ENCODE measurements around the gene MFSD6. TPM values are rescaled to one million over a fixed set of nuclear protein-coding genes. Genes with fewer than 3 reads are reported as not detected.

Gene MFSD6
- total and polyA plus RNA-seq, 2 donors from 2014 or later: 12.3 to 33.9 TPM

- no peaks in the 10 kb centered on the region for H3K9me3 ChIP-seq (ENCODE audit: control insufficient read depth in 2 of 3, insufficient read depth in 1 of 3, low read length in 3 of 3)
- TF ChIP-seq CTCF (IDR thresholded peaks at IDR 0.05; ENCODE audit: borderline replicate concordance, extremely low read depth, insufficient read depth): no peak
- H3K4me3 ChIP-seq (ENCODE audit: low read length in 3 of 3): no peak overlapping the region
- no peak overlapping the region for H3K27ac ChIP-seq (ENCODE audit: low read depth in 2 of 2, low read length in 2 of 2)
- H3K36me3 ChIP-seq (ENCODE audit: control insufficient read depth in 2 of 3, insufficient read depth in 3 of 3, low read length in 3 of 3): no peaks in the 10 kb centered on the region
- H3K4me1 ChIP-seq (ENCODE audit: control insufficient read depth in 2 of 3, insufficient read depth in 2 of 3, low read depth in 1 of 3, low read length in 3 of 3): no peaks in the 10 kb centered on the region
- intact Hi-C loops (cut with DNase I): no loop called here
- FAIRE-seq (no peak), DNase-seq (no peak)
- H3K9ac ChIP-seq (ENCODE audit: low read length in 3 of 3): no peak overlapping the region
- no peaks in the 10 kb centered on the region for H3K27me3 ChIP-seq (ENCODE audit: control insufficient read depth, insufficient read depth, low read length)
Measured at GRCh38 chr2:190524928-190525327, 116.8 kb downstream of the MFSD6 start.

GRCh38 chr2:190526105-190526750 is 118.1 kb downstream of the MFSD6 start:
- Histone ChIP-seq H3K4me3 (ENCODE audit: low read length in 3 of 3) (no peak overlapping the region), H3K9me3 (ENCODE audit: control insufficient read depth in 2 of 3, insufficient read depth in 1 of 3, low read length in 3 of 3) (no peaks in the 10 kb centered on the region), H3K9ac (ENCODE audit: low read length in 3 of 3) (no peak overlapping the region), H3K27ac (ENCODE audit: low read depth in 2 of 2, low read length in 2 of 2) (no peak overlapping the region), H3K4me1 (ENCODE audit: control insufficient read depth in 2 of 3, insufficient read depth in 2 of 3, low read depth in 1 of 3, low read length in 3 of 3) (no peaks in the 10 kb centered on the region), H3K27me3 (ENCODE audit: control insufficient read depth, insufficient read depth, low read length) (no peaks in the 10 kb centered on the region), H3K36me3 (ENCODE audit: control insufficient read depth in 2 of 3, insufficient read depth in 3 of 3, low read length in 3 of 3) (no peaks in the 10 kb centered on the region)
- DNase-seq: no peak
- no peak for TF ChIP-seq CTCF (IDR thresholded peaks at IDR 0.05; ENCODE audit: borderline replicate concordance, extremely low read depth, insufficient read depth)
- FAIRE-seq: no peak
- intact Hi-C loops (cut with DNase I): no loop called here

- Histone ChIP-seq H3K9me3 (ENCODE audit: control insufficient read depth in 2 of 3, insufficient read depth in 1 of 3, low read length in 3 of 3) (no peaks in the 10 kb centered on the region), H3K27me3 (ENCODE audit: control insufficient read depth, insufficient read depth, low read length) (no peaks in the 10 kb centered on the region), H3K36me3 (ENCODE audit: control insufficient read depth in 2 of 3, insufficient read depth in 3 of 3, low read length in 3 of 3) (no peaks in the 10 kb centered on the region), H3K4me3 (ENCODE audit: low read length in 3 of 3) (no peak overlapping the region), H3K4me1 (ENCODE audit: control insufficient read depth in 2 of 3, insufficient read depth in 2 of 3, low read depth in 1 of 3, low read length in 3 of 3) (no peaks in the 10 kb centered on the region), H3K27ac (ENCODE audit: low read depth in 2 of 2, low read length in 2 of 2) (no peak overlapping the region), H3K9ac (ENCODE audit: low read length in 3 of 3) (no peak overlapping the region)
- no peak for TF ChIP-seq CTCF (IDR thresholded peaks at IDR 0.05; ENCODE audit: borderline replicate concordance, extremely low read depth, insufficient read depth)
- DNase-seq (no peak), FAIRE-seq (no peak)
- intact Hi-C loops (cut with DNase I): no loop called here
Measured at GRCh38 chr2:190527214-190527613, 119.1 kb downstream of the MFSD6 start.

GRCh38 chr2:190527918-190528317 is 119.8 kb downstream of the MFSD6 start:
- Histone ChIP-seq H3K4me3 (ENCODE audit: low read length in 3 of 3) (no peak overlapping the region), H3K9me3 (ENCODE audit: control insufficient read depth in 2 of 3, insufficient read depth in 1 of 3, low read length in 3 of 3) (no peaks in the 10 kb centered on the region), H3K9ac (ENCODE audit: low read length in 3 of 3) (no peak overlapping the region), H3K36me3 (ENCODE audit: control insufficient read depth in 2 of 3, insufficient read depth in 3 of 3, low read length in 3 of 3) (no peaks in the 10 kb centered on the region), H3K4me1 (ENCODE audit: control insufficient read depth in 2 of 3, insufficient read depth in 2 of 3, low read depth in 1 of 3, low read length in 3 of 3) (no peaks in the 10 kb centered on the region), H3K27ac (ENCODE audit: low read depth in 2 of 2, low read length in 2 of 2) (no peak overlapping the region), H3K27me3 (ENCODE audit: control insufficient read depth, insufficient read depth, low read length) (no peaks in the 10 kb centered on the region)
- intact Hi-C loops (cut with DNase I): no loop called here
- DNase-seq (no peak), FAIRE-seq (no peak)
- no peak for TF ChIP-seq CTCF (IDR thresholded peaks at IDR 0.05; ENCODE audit: borderline replicate concordance, extremely low read depth, insufficient read depth)
